Neuron (in vitro differentiated cells): ENCODE data around the gene PDGFB.

Experiments used
- H2AFZ ChIP-seq: one replicate; pipeline ENCODE4 v1.6.1; 2013; ENCODE audit warnings: low read depth, mild to moderate bottlenecking, inconsistent platforms, low read length, moderate library complexity
- H3K27me3 ChIP-seq: one replicate; pipeline ENCODE4 v1.6.1; 2013; ENCODE audit warnings: low read length; ENCODE audit not compliant: insufficient read depth
- H3K36me3 ChIP-seq: one replicate; pipeline ENCODE4 v1.6.1; 2013; ENCODE audit warnings: low read length; ENCODE audit not compliant: insufficient read depth
- H3K4me1 ChIP-seq: one replicate; pipeline ENCODE4 v1.6.1; 2013; ENCODE audit warnings: low read length; ENCODE audit not compliant: insufficient read depth
- H3K4me3 ChIP-seq: 2 replicates; pipeline ENCODE4 v1.5.1; 2013; ENCODE audit warnings: mild to moderate bottlenecking, low read length, moderate library complexity
- H3K9me3 ChIP-seq: one replicate; pipeline ENCODE4 v1.6.1; 2013; ENCODE audit warnings: low read length

Gene PDGFB

DNA sequence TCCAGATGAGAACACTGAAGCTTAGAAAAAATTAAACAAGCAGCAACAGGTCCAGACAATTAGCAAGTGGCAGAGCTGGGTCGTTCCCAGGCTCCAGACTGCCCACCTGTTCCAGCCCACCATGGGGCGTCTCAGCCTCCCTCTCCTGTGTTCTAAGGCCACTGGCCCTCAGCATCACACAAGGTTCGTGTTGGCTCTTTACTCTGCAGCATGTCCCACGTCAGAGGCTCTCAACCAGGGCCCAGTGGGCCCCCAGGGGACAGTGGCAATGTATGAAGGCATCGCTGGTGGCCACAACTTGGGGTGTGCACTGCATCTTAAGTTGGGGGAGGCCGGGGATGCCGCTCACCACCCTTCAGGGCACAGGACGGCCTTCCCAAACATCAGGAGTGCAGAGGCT is 6.2 kb downstream of the PDGFB start:
- H3K36me3 ChIP-seq, result no peaks in the 10 kb centered on the region
- H3K4me1 ChIP-seq, result peaks cover 68% of the 10 kb centered on the region
- H2AFZ ChIP-seq, result no peak overlapping the region
- no peaks in the 10 kb centered on the region for H3K9me3 ChIP-seq
- H3K4me3 ChIP-seq, result no peak overlapping the region
- H3K27me3 ChIP-seq, result peaks cover 10% of the 10 kb centered on the region

DNA sequence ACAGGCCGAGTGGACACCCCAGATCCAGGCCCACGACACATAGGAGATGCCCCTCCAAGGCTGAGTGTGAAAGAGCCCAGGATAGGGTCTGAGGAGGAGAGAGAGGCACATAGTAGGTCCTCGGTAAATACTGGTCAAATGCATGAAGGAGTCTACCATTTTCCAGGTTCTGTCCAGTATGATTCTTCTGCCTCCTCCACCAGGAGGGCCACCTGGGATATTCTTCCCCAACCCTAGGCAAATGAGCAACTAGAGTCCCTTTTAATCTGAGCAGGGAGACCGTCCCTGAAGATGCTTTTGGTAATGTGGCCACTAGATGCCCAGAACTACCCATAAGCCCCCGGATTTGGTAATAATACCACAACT is 6.7 kb downstream of the PDGFB start:
- Histone ChIP-seq H3K9me3 (no peaks in the 10 kb centered on the region), H3K4me3 (no peak overlapping the region), H3K4me1 (peaks cover 68% of the 10 kb centered on the region), H3K36me3 (no peaks in the 10 kb centered on the region), H3K27me3 (peaks cover 6% of the 10 kb centered on the region), H2AFZ (no peak overlapping the region)

DNA sequence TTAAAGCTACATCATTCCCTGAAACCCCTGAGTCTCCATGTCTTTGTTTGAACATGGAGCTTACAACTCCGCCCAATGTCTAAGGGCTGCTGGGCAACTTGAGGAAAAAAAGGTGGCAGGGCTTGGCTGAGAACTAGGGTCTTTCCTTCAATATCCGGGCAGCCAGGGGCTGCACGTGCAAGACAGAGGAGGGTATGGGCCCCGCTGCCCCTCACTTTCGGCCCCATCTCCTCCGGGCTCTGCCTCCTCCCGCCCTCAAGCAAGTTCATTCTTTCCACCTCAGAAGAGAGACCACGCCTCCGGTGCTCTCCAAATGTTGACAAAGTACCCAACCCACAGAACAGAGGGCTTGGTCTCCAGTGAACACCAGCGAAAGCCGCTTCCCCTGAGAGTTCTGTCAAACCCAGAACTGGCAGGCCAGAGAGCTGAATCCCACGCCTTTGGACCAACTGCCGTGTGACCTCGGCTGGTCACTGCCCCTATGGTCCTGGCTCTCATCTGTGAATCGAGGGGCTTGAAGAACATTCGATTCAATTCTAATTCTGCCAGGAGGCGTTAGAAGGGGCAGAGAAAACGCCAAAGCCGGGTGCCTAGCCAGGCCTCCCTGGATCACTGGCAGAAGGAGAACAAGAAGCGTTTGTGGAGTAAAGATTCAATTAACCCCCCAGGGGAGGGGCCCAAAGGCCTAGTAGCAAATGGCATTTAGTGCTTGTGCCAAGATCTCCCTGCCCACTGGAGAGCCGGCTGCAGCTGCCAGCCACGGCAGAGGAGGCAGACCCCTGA is 7.3 kb downstream of the PDGFB start:
- no peaks in the 10 kb centered on the region for H3K9me3 ChIP-seq
- peaks cover 66% of the 10 kb centered on the region for H3K4me1 ChIP-seq
- no peak overlapping the region for H3K4me3 ChIP-seq
- H2AFZ ChIP-seq, result no peak overlapping the region
- H3K36me3 ChIP-seq, result no peaks in the 10 kb centered on the region
- peaks cover 2% of the 10 kb centered on the region for H3K27me3 ChIP-seq

DNA sequence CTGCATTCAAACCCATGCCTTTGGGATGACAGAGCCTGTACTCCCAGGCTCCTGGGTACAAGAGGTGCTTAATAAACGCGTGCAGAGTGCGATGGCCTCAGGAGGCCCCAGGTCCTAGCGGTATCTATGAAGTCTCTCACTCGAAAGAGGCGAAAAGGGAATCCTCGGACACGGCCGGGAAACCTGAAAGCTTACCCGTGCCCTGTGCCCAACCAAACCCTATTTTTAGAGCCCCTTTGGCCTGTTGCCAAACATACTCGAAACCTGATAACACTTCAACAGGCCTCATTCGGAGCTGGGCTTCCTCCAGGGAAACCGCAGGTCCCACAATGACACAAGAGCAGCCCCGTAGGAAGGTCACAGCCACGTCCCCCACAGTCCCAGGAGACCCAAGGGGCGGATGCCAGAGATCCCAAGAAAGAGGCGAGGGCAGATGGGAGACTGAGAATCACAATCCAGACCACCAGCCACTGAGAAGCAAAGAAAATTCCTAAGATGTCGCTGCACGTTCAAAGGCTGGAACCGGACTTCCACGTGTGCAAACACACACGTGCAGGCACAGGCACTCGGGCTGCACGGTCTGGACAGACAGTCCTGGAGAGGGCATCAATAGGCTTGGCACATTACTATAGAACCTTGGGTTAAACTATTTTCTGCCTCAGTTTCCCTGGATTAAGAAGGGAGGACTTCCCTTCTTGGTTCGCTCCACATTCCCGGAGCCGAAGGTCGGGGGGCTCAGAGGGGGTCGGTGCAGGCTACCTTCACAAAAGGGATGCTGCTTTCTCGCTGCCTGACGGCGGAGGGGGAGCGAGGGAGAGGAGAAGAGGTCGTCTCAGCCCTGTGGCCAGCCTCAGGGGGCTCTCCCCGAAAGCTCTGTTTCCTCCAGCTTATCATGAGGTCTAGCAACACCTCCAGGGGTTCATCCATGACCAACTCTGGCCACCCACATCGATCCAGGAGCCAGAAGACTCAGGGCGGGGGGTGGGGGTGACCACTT is 8.2 kb downstream of the PDGFB start:
- H3K9me3 ChIP-seq, result no peaks in the 10 kb centered on the region
- H2AFZ ChIP-seq, result no peak overlapping the region
- H3K4me1 ChIP-seq, result peaks cover 62% of the 10 kb centered on the region
- no peaks in the 10 kb centered on the region for H3K27me3 ChIP-seq
- H3K36me3 ChIP-seq, result no peaks in the 10 kb centered on the region
- no peak overlapping the region for H3K4me3 ChIP-seq

DNA sequence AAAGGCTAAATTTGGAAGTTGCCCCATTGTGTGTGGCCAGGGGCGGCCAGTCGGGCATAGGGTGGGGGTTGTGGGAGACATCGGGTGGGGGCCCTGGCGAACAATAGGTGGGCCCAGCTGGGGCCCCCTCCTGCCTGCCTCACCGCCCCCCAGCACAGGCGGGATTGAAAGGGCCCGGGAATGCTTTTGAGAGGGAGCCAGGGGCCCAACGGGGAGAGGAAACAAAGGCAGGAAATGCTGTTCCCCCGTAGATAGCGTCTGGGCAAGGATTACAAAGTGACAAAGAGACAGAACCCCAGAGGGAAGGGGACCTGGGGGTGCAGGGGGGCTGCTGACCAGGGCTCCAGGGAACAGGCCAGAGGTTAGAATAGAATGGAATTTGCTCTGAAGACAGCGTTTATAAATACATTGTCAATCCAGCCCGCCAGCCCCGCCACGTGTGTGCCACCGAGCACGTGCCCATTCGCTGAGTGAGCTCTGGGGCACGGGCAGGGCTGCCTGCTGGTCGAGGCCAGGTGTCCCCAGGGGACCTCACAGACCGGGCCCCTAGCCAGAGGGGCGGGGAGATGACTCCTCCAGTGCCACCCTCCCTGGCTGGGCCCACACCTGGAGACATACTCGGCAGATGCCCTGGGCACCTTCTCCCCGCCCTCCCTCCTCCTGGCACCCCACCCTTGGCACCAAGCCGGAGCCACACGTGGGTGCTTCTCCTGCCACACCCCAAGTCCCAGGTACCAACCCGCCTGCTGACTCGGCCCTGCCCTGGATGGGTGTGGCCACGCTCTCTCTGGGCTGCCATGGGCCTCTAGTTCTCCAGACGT is 9.7 kb downstream of the PDGFB start:
- H3K27me3 ChIP-seq, result no peaks in the 10 kb centered on the region

DNA sequence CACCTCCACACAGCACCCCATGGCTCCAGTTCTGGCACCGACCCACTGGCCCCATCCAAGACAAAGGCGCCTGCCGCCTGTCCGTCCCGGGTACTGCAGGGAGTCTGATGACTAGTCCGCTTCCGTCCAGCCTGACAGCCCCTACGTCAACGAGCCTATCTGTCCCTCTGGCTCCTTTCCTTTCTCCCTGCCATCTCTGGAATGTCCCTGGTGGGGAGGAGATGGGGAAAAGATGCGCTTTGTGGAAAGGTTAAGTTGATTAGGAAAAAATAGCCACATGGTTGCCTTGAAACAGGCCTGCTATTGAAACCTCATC is 10.4 kb downstream of the PDGFB start:
- Histone ChIP-seq H3K27me3 (no peaks in the 10 kb centered on the region), H3K9me3 (no peaks in the 10 kb centered on the region), H3K36me3 (no peaks in the 10 kb centered on the region), H3K4me3 (no peak overlapping the region), H2AFZ (peak overlapping the region; percentile 0), H3K4me1 (peaks cover 65% of the 10 kb centered on the region)

More for the DNA sequence above, 9.7 kb downstream of the PDGFB start:
- Histone ChIP-seq H3K4me3 (no peak overlapping the region), H3K36me3 (no peaks in the 10 kb centered on the region), H3K9me3 (no peaks in the 10 kb centered on the region), H3K4me1 (peaks cover 62% of the 10 kb centered on the region), H2AFZ (peak overlapping the region; percentile 0)

DNA sequence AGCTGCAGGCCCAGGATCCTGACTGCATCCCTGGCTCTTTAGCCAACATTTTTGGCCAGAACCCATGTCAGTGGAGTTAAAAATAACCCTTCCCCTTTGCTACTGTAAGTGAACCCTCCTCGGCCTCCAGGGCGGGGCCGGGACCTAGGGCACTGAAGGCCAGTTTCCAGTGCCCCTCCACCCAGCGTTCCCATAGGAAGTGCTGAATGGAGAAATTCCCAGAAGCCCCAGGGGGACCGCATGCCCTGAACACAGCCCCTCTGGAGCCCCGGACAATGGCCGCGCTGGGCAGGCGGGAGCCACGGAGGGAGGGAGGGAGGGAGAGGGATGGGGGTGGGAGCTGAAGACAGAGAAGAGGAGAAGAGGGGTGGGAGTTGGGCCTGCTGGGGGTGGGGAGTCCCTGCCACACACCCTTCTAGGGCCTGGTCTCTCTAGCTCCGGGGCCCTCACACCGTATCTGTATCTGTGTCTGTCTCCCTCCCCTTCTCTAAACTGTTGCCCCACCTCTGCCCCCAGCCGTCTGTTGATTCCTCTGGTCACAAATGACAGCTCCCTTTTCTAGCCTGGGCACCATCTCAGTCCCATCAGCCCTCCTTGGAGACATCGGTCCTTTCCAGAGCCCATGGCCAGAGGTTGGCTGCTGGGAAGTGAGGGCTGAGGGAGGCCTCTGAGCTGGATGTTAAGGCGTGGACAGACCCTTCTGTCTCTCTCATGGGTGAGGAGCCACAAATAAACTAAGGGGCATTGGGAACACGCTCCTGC is 10.9 kb downstream of the PDGFB start:
- Histone ChIP-seq H3K4me3 (no peak overlapping the region), H3K27me3 (no peaks in the 10 kb centered on the region), H3K4me1 (peaks cover 67% of the 10 kb centered on the region), H3K36me3 (no peaks in the 10 kb centered on the region), H3K9me3 (no peaks in the 10 kb centered on the region), H2AFZ (peak overlapping the region; percentile 0)

DNA sequence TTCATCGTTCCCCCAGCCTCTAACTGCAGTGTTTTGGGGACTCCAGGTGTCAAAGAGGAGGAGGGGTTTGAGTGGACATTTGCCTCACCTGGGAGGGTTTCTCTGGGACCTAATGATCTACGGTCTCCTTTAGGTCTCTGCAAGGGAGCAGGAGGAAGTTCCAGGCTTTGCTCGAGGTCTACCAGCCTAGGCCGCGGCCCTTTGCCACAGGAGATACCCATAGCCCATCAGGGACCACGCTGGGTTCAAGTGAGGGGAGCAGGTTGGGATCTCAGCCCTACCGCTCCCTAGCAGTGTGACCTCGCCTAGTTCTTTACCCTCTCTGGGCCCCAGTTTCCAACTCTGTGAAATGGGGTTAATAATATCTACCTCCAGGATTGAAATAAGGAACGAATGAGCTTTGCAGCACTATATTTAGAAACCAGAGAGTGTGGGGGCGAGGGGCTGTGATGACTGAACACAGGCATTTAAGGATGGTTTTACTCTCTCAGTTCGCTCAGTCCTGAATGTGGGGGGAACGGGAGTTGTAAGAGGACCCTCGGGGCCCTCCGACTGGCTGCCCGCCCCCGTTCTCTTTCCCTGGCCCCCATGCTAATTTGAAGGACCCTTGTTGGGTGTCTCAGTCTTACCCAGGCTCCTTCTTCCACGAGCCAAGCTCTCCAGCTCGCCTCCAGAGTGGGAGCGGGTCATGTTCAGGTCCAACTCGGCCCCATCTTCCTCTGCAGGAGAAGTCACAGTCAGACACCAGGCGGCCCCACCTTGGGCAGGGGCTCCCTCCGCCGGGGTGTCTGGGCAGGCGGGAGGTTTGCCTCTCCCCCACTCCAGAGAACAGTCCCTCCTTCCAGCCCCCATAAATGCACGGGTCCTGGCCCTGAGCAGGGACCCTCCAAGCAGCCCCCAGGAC is 11.7 kb downstream of the PDGFB start:
- H3K4me3 ChIP-seq, result no peak overlapping the region
- peaks cover 67% of the 10 kb centered on the region for H3K4me1 ChIP-seq
- no peaks in the 10 kb centered on the region for H3K36me3 ChIP-seq
- H2AFZ ChIP-seq, result no peak overlapping the region
- H3K9me3 ChIP-seq, result no peaks in the 10 kb centered on the region
- H3K27me3 ChIP-seq, result no peaks in the 10 kb centered on the region

DNA sequence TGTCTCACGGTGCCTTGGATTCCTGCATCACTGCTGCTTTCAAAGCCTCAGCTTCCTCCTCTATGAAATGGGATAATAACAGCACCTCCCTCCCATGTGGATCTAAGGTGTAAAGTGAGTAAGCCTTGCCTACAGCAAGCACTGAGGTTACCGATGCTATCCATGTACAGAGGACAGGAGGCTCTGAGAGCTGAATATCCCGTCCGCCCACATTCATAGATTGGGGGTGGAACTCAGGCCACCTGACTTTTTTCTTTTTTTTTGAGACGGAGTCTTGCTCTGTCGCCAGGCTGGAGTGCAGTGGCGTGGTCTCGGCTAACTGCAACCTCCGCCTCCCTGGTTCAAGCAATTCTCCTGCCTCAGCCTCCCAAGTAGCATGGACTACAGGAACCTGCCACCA is 12.5 kb downstream of the PDGFB start:
- no peaks in the 10 kb centered on the region for H3K27me3 ChIP-seq
- no peak overlapping the region for H3K4me3 ChIP-seq
- H3K4me1 ChIP-seq, result peaks cover 66% of the 10 kb centered on the region
- no peak overlapping the region for H2AFZ ChIP-seq
- no peaks in the 10 kb centered on the region for H3K36me3 ChIP-seq
- H3K9me3 ChIP-seq, result no peaks in the 10 kb centered on the region

DNA sequence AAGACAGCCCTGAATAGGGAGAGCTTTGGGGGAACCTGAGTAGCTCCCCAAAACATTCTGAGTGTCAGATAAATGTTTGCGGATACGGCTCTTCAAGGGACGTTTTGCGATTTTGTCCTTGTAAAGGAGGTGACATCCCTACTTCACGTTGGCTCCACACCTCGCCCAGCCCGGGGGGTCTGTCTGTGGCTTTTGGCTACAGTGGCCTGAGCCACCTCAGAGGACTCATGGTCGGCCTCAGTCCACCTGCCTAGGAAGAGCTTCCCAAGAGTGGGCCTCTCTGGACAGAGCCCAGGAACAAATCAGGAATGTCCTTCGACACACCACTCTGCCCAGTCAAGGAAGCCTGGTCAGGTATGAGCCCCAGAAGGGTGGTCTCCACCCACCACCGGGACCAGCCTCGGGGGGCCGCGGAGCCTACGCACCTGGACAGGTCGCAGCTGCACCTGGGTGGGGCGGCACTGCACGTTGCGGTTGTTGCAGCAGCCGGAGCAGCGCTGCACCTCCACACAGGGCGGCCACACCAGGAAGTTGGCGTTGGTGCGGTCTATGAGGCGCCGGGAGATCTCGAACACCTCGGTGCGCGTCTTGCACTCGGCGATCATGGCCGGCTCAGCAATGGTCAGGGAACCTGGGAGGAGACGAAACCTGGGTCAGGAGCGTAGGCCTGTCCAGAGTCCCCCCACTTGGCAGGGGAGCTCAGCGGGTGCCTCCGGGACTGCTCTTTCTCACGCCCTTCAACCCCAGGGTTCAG is 13.4 kb downstream of the PDGFB start:
- Histone ChIP-seq H2AFZ (no peak overlapping the region), H3K4me1 (peaks cover 59% of the 10 kb centered on the region), H3K9me3 (no peaks in the 10 kb centered on the region), H3K4me3 (no peak overlapping the region), H3K27me3 (no peaks in the 10 kb centered on the region), H3K36me3 (no peaks in the 10 kb centered on the region)
